Neural cell (in vitro differentiated cells): ENCODE measurements around the gene NRXN2. TPM values are rescaled to one million over a fixed set of nuclear protein-coding genes. Genes with fewer than 3 reads are reported as not detected.

ENCODE experiments used
- H2AFZ ChIP-seq: fragments of 200-600, 300-800 bp; sonication (generic), shearing (Covaris generic); 2 replicates; pipeline ENCODE4 v1.6.0; 2014; ENCODE audit warnings: low read depth, mild to moderate bottlenecking, antibody characterized with exemption, low read length, moderate library complexity
- H3F3A ChIP-seq: fragments of 200-600 bp; shearing (Covaris generic); 2 replicates; pipeline ENCODE4 v1.6.1; 2016; ENCODE audit warnings: mild to moderate bottlenecking, moderate library complexity, mixed read lengths, antibody characterized with exemption, low read length; ENCODE audit not compliant: insufficient read depth, poor library complexity, severe bottlenecking
- H3K27ac ChIP-seq: fragments of 200-600, 300-800 bp; sonication (generic), shearing (Covaris generic); 2 replicates; pipeline ENCODE4 v1.5.1; 2014; ENCODE audit warnings: mild to moderate bottlenecking, low read length, moderate library complexity
- H3K27me3 ChIP-seq: fragments of 300-800, 200-600 bp; sonication (generic), shearing (Covaris generic); 2 replicates; pipeline ENCODE4 v1.6.0; 2014; ENCODE audit warnings: mild to moderate bottlenecking, low read depth, low read length, moderate library complexity; ENCODE audit not compliant: insufficient read depth
- H3K36me3 ChIP-seq: fragments of 300-800, 200-600 bp; sonication (generic), shearing (Covaris generic); 2 replicates; pipeline ENCODE4 v1.5.1; 2014; ENCODE audit warnings: mild to moderate bottlenecking, antibody characterized with exemption, low read length, moderate library complexity; ENCODE audit not compliant: insufficient read depth
- H3K4me2 ChIP-seq: fragments of 300-800, 200-600 bp; sonication (generic), shearing (Covaris generic); 2 replicates; pipeline ENCODE4 v1.6.0; 2014; ENCODE audit warnings: mild to moderate bottlenecking, low read length
- H3K4me3 ChIP-seq: fragments of 300-800, 200-600 bp; sonication (generic), shearing (Covaris generic); 2 replicates; pipeline ENCODE4 v1.5.1; 2014; ENCODE audit warnings: mild to moderate bottlenecking, low read length, moderate library complexity
- H3K79me2 ChIP-seq: fragments of 200-600 bp; shearing (Covaris generic); replicated peaks from 2 replicates; pipeline ENCODE4 v1.6.0; 2014; ENCODE audit warnings: mild to moderate bottlenecking, low read length, moderate library complexity; ENCODE audit not compliant: insufficient read depth
- H3K9ac ChIP-seq: fragments of 300-800, 200-600 bp; sonication (generic), shearing (Covaris generic); 2 replicates; pipeline ENCODE4 v1.6.1; 2016; ENCODE audit warnings: mild to moderate bottlenecking, low read length, mixed read lengths
- H3K9me2 ChIP-seq: fragments of 200-600 bp; shearing (Covaris generic); 2 replicates; pipeline ENCODE4 v1.6.1; 2016; ENCODE audit warnings: mild to moderate bottlenecking, low read length, mixed read lengths; ENCODE audit not compliant: insufficient read depth
- H3K9me3 ChIP-seq: fragments of 200-600, 300-800 bp; sonication (generic), shearing (Covaris generic); 2 replicates; pipeline ENCODE4 v1.6.1; 2016; ENCODE audit warnings: mild to moderate bottlenecking, mixed run types, low read length, moderate library complexity, mixed read lengths
- H4K20me1 ChIP-seq: fragments of 200-600 bp; shearing (Covaris generic); 2 replicates; pipeline ENCODE4 v1.6.1; 2016; ENCODE audit warnings: mild to moderate bottlenecking, mixed run types; ENCODE audit not compliant: insufficient read depth
- CTCF ChIP-seq: fragments of 450-650 bp; IDR thresholded peaks from 2 replicates; pipeline ENCODE4 v1.5.1; 2014; ENCODE audit warnings: antibody characterized with exemption, mild to moderate bottlenecking, moderate library complexity; ENCODE audit not compliant: poor library complexity, severe bottlenecking
- EP300 ChIP-seq: fragments of 450-650 bp; conservative IDR thresholded peaks from 2 replicates; pipeline ENCODE4 v1.6.1; 2014; ENCODE audit warnings: antibody characterized with exemption, mild to moderate bottlenecking, moderate library complexity; ENCODE audit not compliant: poor library complexity, severe bottlenecking
- EZH2 ChIP-seq: fragments of 200-600, 300-800 bp; shearing (Covaris generic), sonication (generic); IDR thresholded peaks from 2 replicates; pipeline ENCODE4 v1.6.1; 2014; ENCODE audit warnings: antibody characterized with exemption, low read length, borderline replicate concordance, mild to moderate bottlenecking; ENCODE audit not compliant: insufficient read depth, poor library complexity, severe bottlenecking
- MXI1 ChIP-seq: fragments of 450-650 bp; conservative IDR thresholded peaks from 2 replicates; pipeline ENCODE4 v1.6.1; 2014; ENCODE audit warnings: antibody characterized with exemption, mild to moderate bottlenecking; ENCODE audit not compliant: poor library complexity, severe bottlenecking
- POLR2AphosphoS5 ChIP-seq: IDR thresholded peaks from 2 replicates; pipeline ENCODE4 v1.6.1; 2012
- RAD21 ChIP-seq: fragments of 450-650 bp; conservative IDR thresholded peaks from 2 replicates; pipeline ENCODE4 v1.6.1; 2014; ENCODE audit warnings: antibody characterized with exemption, mild to moderate bottlenecking, moderate library complexity
- REST ChIP-seq: IDR thresholded peaks from 2 replicates; pipeline ENCODE4 v1.6.1; 2012; ENCODE audit warnings: borderline replicate concordance
- SMC3 ChIP-seq: fragments of 450-650 bp; conservative IDR thresholded peaks from 2 replicates; pipeline ENCODE4 v1.6.1; 2014; ENCODE audit warnings: antibody characterized with exemption, mild to moderate bottlenecking, moderate library complexity; ENCODE audit not compliant: poor library complexity
- TAF1 ChIP-seq: IDR thresholded peaks from 2 replicates; pipeline ENCODE4 v1.6.1; 2012; ENCODE audit warnings: low read depth
- polyA plus RNA-seq: library from polyadenylated mRNA; depleted of rRNA; stranded (reverse); fragments of >200 nt; gene quantifications from 2 replicates; pipeline ENCODE4 v1.2.3, GENCODE V29; 2014

NRXN2 gene
- polyA plus RNA-seq, 1 donor from 2014 or later, result 68.0 TPM

- Histone ChIP-seq H3K36me3 (peaks cover 22% of the 10 kb centered on the region), H3K4me2 (peak overlapping the region; percentile 46), H3F3A (no peaks in the 10 kb centered on the region), H3K9me3 (no peaks in the 10 kb centered on the region), H3K79me2 (no peaks in the 10 kb centered on the region), H3K9me2 (no peaks in the 10 kb centered on the region), H2AFZ (no peak overlapping the region), H3K9ac (peak overlapping the region; percentile 58), H3K27ac (peak overlapping the region; percentile 86), H3K27me3 (no peaks in the 10 kb centered on the region), H3K4me3 (peak overlapping the region; percentile 54), H4K20me1 (no peaks in the 10 kb centered on the region)
- TF ChIP-seq POLR2AphosphoS5, result peak; percentile 22
- TF ChIP-seq RAD21, result peak; percentile 50
- peak; percentile 70 for TF ChIP-seq EP300
- TF ChIP-seq SMC3, result peak; percentile 56
- TF ChIP-seq MXI1, result peak; percentile 46
- no peak for TF ChIP-seq REST
- no peak for TF ChIP-seq TAF1
- no peak for TF ChIP-seq CTCF
- no peak for TF ChIP-seq EZH2
Observed at GRCh38 chr11:64620381-64620971, 102.5 kb downstream of the NRXN2 start.

GRCh38 chr11:64619811-64620380 is 103.1 kb downstream of the NRXN2 start:
- H2AFZ ChIP-seq, result no peak overlapping the region
- H3K36me3 ChIP-seq, result peaks cover 18% of the 10 kb centered on the region
- H3K9me2 ChIP-seq, result no peaks in the 10 kb centered on the region
- no peaks in the 10 kb centered on the region for H3K27me3 ChIP-seq
- H3K4me3 ChIP-seq, result peak overlapping the region; percentile 54
- peak overlapping the region; percentile 58 for H3K9ac ChIP-seq
- no peaks in the 10 kb centered on the region for H3K9me3 ChIP-seq
- H3K79me2 ChIP-seq, result no peaks in the 10 kb centered on the region
- no peaks in the 10 kb centered on the region for H4K20me1 ChIP-seq
- no peak overlapping the region for H3K4me2 ChIP-seq
- H3F3A ChIP-seq, result no peaks in the 10 kb centered on the region
- H3K27ac ChIP-seq, result peak overlapping the region; percentile 86
- TF ChIP-seq SMC3 (no peak), EP300 (no peak), RAD21 (no peak), POLR2AphosphoS5 (no peak), CTCF (no peak), TAF1 (no peak), EZH2 (no peak), MXI1 (no peak), REST (no peak)
